Measurements from ENCODE around the gene SYNE2.

The SYNE2 gene

GRCh38 chr14:64107438-64107837 lies 254.6 kb downstream of the SYNE2 start:
- no peak overlapping the region for H2AFZ ChIP-seq (ENCODE audit: low read depth, low read length, severe bottlenecking)
- H3K79me2 ChIP-seq (ENCODE audit: insufficient read depth, low read length) = no peaks in the 10 kb centered on the region
- no peaks in the 10 kb centered on the region; the same call in 1 of the 2 replicates for H3F3A ChIP-seq (ENCODE audit: insufficient read depth)
- no peak overlapping the region for H3K9ac ChIP-seq (ENCODE audit: low read length)
- TF ChIP-seq CTCF (IDR thresholded peaks at IDR 0.05; ENCODE audit: insufficient read depth, low read length, poor library complexity, severe bottlenecking) (no peak), EZH2phosphoT487 (conservative IDR thresholded peaks at IDR 0.05; ENCODE audit: low read length) (no peak)
- H3K27me3 ChIP-seq (ENCODE audit: low read length) = no peaks in the 10 kb centered on the region
- no peaks in the 10 kb centered on the region for H3K9me2 ChIP-seq (replicated peaks; ENCODE audit: insufficient read depth, low read length)
- no peaks in the 10 kb centered on the region for H4K20me1 ChIP-seq (ENCODE audit: low read depth, low read length)
- no peaks in the 10 kb centered on the region for H3K9me3 ChIP-seq (ENCODE audit: insufficient read depth, low read length)
- no peak overlapping the region for H3K27ac ChIP-seq (ENCODE audit: low read depth, low read length)
- H3K4me3 ChIP-seq (ENCODE audit: insufficient read depth, low read length, poor library complexity, severe bottlenecking) = no peak overlapping the region
- no peak overlapping the region for H3K4me2 ChIP-seq (ENCODE audit: low read depth, low read length, poor library complexity, severe bottlenecking)
- H3K36me3 ChIP-seq (ENCODE audit: low read length) = peaks cover 51% of the 10 kb centered on the region

DNA sequence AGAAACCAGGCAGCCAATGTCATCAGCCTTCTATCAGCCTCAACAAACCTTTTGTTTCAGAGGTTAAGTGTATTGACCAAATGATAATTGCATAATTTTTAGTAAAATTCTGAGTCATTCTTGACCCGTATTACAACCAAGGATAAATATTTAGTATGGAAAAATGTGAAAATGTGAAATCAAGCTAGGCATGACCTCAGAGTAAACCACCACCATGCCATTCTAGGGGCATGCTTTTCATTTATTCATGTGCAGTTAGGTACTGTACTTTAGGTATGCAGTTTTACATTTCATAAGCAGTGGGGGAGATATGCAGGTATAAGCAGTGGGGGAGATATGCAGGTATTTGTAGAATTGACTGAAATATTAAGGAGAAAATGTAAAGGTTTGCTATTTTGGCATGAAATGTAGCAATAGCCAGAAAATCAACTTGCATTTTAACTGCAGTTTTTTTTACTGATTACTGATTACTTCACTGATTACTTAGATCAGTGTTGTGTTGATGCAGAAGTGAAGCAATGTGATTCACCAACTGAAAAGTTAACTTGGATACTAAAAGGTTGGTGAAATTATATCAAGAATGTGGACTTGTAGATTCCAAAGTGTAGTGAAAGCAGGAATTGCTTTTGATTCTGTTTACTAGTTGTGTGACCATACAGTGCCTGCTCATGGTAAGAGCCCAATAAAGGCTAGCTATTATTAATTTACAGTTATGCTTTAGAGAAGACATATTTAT lies 257.2 kb downstream of the SYNE2 start:
- Histone ChIP-seq H3K27me3 (ENCODE audit: low read length) (no peaks in the 10 kb centered on the region), H3K4me2 (ENCODE audit: low read depth, low read length, poor library complexity, severe bottlenecking) (no peak overlapping the region), H3K27ac (ENCODE audit: low read depth, low read length) (no peak overlapping the region), H4K20me1 (ENCODE audit: low read depth, low read length) (no peaks in the 10 kb centered on the region), H3K4me3 (ENCODE audit: insufficient read depth, low read length, poor library complexity, severe bottlenecking) (no peak overlapping the region), H2AFZ (ENCODE audit: low read depth, low read length, severe bottlenecking) (no peak overlapping the region), H3K9me2 (replicated peaks; ENCODE audit: insufficient read depth, low read length) (no peaks in the 10 kb centered on the region), H3K9ac (ENCODE audit: low read length) (no peak overlapping the region), H3F3A (ENCODE audit: insufficient read depth) (no peaks in the 10 kb centered on the region; the same call in 1 of the 2 replicates), H3K9me3 (ENCODE audit: insufficient read depth, low read length) (no peaks in the 10 kb centered on the region), H3K79me2 (ENCODE audit: insufficient read depth, low read length) (no peaks in the 10 kb centered on the region), H3K36me3 (ENCODE audit: low read length) (peaks cover 52% of the 10 kb centered on the region)
- TF ChIP-seq EZH2phosphoT487 (conservative IDR thresholded peaks at IDR 0.05; ENCODE audit: low read length) (no peak), CTCF (IDR thresholded peaks at IDR 0.05; ENCODE audit: insufficient read depth, low read length, poor library complexity, severe bottlenecking) (no peak)

GRCh38 chr14:64110802-64111201 lies 258.0 kb downstream of the SYNE2 start:
- no peak overlapping the region for H3K27ac ChIP-seq (ENCODE audit: low read depth, low read length)
- TF ChIP-seq CTCF (IDR thresholded peaks at IDR 0.05; ENCODE audit: insufficient read depth, low read length, poor library complexity, severe bottlenecking) (no peak), EZH2phosphoT487 (conservative IDR thresholded peaks at IDR 0.05; ENCODE audit: low read length) (no peak)

More at GRCh38 chr14:64110802-64111201, 258.0 kb downstream of the SYNE2 start:
- H3K27me3 ChIP-seq (ENCODE audit: low read length) = no peaks in the 10 kb centered on the region
- H3K36me3 ChIP-seq (ENCODE audit: low read length) = peaks cover 51% of the 10 kb centered on the region; the same call in 1 of the 2 replicates
- H2AFZ ChIP-seq (ENCODE audit: low read depth, low read length, severe bottlenecking) = no peak overlapping the region
- no peak overlapping the region for H3K4me3 ChIP-seq (ENCODE audit: insufficient read depth, low read length, poor library complexity, severe bottlenecking)
- no peaks in the 10 kb centered on the region for H3F3A ChIP-seq (ENCODE audit: insufficient read depth)
- no peak overlapping the region for H3K4me2 ChIP-seq (ENCODE audit: low read depth, low read length, poor library complexity, severe bottlenecking)
- no peak overlapping the region for H3K9ac ChIP-seq (ENCODE audit: low read length)
- no peaks in the 10 kb centered on the region for H3K9me2 ChIP-seq (replicated peaks; ENCODE audit: insufficient read depth, low read length)
- H4K20me1 ChIP-seq (ENCODE audit: low read depth, low read length) = no peaks in the 10 kb centered on the region
- no peaks in the 10 kb centered on the region for H3K9me3 ChIP-seq (ENCODE audit: insufficient read depth, low read length)
- no peaks in the 10 kb centered on the region for H3K79me2 ChIP-seq (ENCODE audit: insufficient read depth, low read length)

All from SU-DHL-6 (cell line).